Measurements from ENCODE around the gene USP3. TPM values are rescaled to one million over a fixed set of nuclear protein-coding genes. Genes with fewer than 3 reads are reported as not detected.
A peak's percentile ranks its signal among the peaks of the same experiment; 100 is the strongest.

Gene USP3
- total and polyA plus RNA-seq, 2 of the 13 experiments (the other 11 are each of a cell fraction or from before 2014, with no cell fraction given), result 14.3 to 61.2 TPM

- ChIA-PET POLR2A (interaction anchor here (0.7 to 5.0 kb wide), 7 partner anchors 9 to 595 kb away, joined by 3 to 82 read pairs (median 4); partner anchors contain the start of gene USP3), CTCF (ENCODE audit: low intra/inter-chr PET ratio, low total read pairs) (no interaction called here)
- BruUV-seq (replicated peaks), result no TSS peak
- H3K4me1 ChIP-seq (ENCODE audit: insufficient read depth, low read length), result peaks cover 72% of the 10 kb centered on the region
- no peaks in the 10 kb centered on the region for H3K79me2 ChIP-seq (ENCODE audit: insufficient read depth, low read length)
- H2AFZ ChIP-seq (ENCODE audit: low read length), result no peak overlapping the region
- H3K4me3 ChIP-seq (replicated peaks in 1 of 3; ENCODE audit: insufficient read depth in 1 of 3, low read depth in 2 of 3, low read length in 3 of 3), result peak overlapping the region in 2 of 3 experiments; percentile 32 to 52; a peak in 4 of 6 replicates
- FAIRE-seq, result peak; percentile 100
- 0% methylated on average over 4 of the region's 4 CpGs for WGBS (ENCODE audit: low lambda C conversion rate)
- ATAC-seq, result peak; percentile 94
- DNase-seq (ENCODE audit: low spot score), result peak; percentile 99
- H3K9me3 ChIP-seq (ENCODE audit: low read length), result no peaks in the 10 kb centered on the region
- H3K9ac ChIP-seq (ENCODE audit: insufficient read depth, low read depth, low read length), result peak overlapping the region; percentile 72
- H3K27me3 ChIP-seq (ENCODE audit: control insufficient read depth in 1 of 2, insufficient read depth in 2 of 2, low read length in 2 of 2), result no peaks in the 10 kb centered on the region
- peak overlapping the region; percentile 82 for H3K4me2 ChIP-seq (ENCODE audit: low read depth, low read length)
- no peaks in the 10 kb centered on the region for H4K20me1 ChIP-seq (ENCODE audit: insufficient read depth, low read length)
- no peaks in the 10 kb centered on the region for H3K36me3 ChIP-seq (replicated peaks in 1 of 2; ENCODE audit: control insufficient read depth in 1 of 2, insufficient read depth in 2 of 2, low read length in 2 of 2)
- peak overlapping the region; percentile 90 for H3K27ac ChIP-seq (ENCODE audit: extremely low read length, insufficient read depth, low read length)
- in situ Hi-C loops (cut with HindIII; ENCODE audit: extremely low pct_ligation_motif_present, low pct_unique_long_range_greater_than_20kb) (no loop called here), intact Hi-C loops (cut with micrococcal nuclease; ENCODE audit: unreplicated experiment) (loop anchor here (1.0 kb wide), 1 partner anchor 30 kb away; the partner anchor contains the start of gene USP3)
- no peak; the same call in 1 of the 2 replicates for TF ChIP-seq SNAPC4 (CRISPR knock-in tag; IDR thresholded peaks at IDR 0.05)
- TF ChIP-seq RELA (CRISPR knock-in tag; IDR thresholded peaks at IDR 0.05), result no peak
- no peak for TF ChIP-seq RORA (CRISPR knock-in tag; IDR thresholded peaks at IDR 0.05)
- TF ChIP-seq RARA (CRISPR knock-in tag; IDR thresholded peaks at IDR 0.05), result peak; percentile 93
- peak; percentile 83 for TF ChIP-seq ZNF331 (CRISPR knock-in tag; IDR thresholded peaks at IDR 0.05)
- TF ChIP-seq ZNF878 (CRISPR knock-in tag; IDR thresholded peaks at IDR 0.05), result peak; percentile 66; the same call in 1 of the 2 replicates
- TF ChIP-seq CBX2 (IDR thresholded peaks at IDR 0.05; ENCODE audit: low read depth, low read length), result no peak
- no peak for TF ChIP-seq CBX2 (CRISPR knock-in tag; IDR thresholded peaks at IDR 0.05; ENCODE audit: low read depth)
- TF ChIP-seq, protein P1, sequence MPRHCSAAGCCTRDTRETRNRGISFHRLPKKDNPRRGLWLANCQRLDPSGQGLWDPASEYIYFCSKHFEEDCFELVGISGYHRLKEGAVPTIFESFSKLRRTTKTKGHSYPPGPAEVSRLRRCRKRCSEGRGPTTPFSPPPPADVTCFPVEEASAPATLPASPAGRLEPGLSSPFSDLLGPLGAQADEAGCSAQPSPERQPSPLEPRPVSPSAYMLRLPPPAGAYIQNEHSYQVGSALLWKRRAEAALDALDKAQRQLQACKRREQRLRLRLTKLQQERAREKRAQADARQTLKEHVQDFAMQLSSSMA (CRISPR knock-in tag; IDR thresholded peaks at IDR 0.05), result peak; percentile 54; the same call in 1 of the 2 replicates
- TF ChIP-seq, protein P2, sequence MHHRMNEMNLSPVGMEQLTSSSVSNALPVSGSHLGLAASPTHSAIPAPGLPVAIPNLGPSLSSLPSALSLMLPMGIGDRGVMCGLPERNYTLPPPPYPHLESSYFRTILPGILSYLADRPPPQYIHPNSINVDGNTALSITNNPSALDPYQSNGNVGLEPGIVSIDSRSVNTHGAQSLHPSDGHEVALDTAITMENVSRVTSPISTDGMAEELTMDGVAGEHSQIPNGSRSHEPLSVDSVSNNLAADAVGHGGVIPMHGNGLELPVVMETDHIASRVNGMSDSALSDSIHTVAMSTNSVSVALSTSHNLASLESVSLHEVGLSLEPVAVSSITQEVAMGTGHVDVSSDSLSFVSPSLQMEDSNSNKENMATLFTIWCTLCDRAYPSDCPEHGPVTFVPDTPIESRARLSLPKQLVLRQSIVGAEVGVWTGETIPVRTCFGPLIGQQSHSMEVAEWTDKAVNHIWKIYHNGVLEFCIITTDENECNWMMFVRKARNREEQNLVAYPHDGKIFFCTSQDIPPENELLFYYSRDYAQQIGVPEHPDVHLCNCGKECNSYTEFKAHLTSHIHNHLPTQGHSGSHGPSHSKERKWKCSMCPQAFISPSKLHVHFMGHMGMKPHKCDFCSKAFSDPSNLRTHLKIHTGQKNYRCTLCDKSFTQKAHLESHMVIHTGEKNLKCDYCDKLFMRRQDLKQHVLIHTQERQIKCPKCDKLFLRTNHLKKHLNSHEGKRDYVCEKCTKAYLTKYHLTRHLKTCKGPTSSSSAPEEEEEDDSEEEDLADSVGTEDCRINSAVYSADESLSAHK (CRISPR knock-in tag; IDR thresholded peaks at IDR 0.05; ENCODE audit: borderline replicate concordance), result no peak
- no peak for TF ChIP-seq ZNF282 (IDR thresholded peaks at IDR 0.05; ENCODE audit: partially characterized antibody)
- TF ChIP-seq, protein P3, sequence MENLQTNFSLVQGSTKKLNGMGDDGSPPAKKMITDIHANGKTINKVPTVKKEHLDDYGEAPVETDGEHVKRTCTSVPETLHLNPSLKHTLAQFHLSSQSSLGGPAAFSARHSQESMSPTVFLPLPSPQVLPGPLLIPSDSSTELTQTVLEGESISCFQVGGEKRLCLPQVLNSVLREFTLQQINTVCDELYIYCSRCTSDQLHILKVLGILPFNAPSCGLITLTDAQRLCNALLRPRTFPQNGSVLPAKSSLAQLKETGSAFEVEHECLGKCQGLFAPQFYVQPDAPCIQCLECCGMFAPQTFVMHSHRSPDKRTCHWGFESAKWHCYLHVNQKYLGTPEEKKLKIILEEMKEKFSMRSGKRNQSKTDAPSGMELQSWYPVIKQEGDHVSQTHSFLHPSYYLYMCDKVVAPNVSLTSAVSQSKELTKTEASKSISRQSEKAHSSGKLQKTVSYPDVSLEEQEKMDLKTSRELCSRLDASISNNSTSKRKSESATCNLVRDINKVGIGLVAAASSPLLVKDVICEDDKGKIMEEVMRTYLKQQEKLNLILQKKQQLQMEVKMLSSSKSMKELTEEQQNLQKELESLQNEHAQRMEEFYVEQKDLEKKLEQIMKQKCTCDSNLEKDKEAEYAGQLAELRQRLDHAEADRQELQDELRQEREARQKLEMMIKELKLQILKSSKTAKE (CRISPR knock-in tag; IDR thresholded peaks at IDR 0.05; ENCODE audit: borderline replicate concordance), result no peak
Measured at GRCh38 chr15:63473999-63474809, 30.2 kb upstream of the USP3 start.

All from HepG2 (cell line).